ENCODE results near the gene WDR37. TPM values are rescaled to one million over a fixed set of nuclear protein-coding genes. Genes with fewer than 3 reads are reported as not detected.

WDR37 gene
- total and polyA plus RNA-seq, 10 of the 15 experiments (the other 5 are each of a cell fraction or from before 2014, with no cell fraction given), result 1.9 to 11.1 (median 7.1) TPM

DNA sequence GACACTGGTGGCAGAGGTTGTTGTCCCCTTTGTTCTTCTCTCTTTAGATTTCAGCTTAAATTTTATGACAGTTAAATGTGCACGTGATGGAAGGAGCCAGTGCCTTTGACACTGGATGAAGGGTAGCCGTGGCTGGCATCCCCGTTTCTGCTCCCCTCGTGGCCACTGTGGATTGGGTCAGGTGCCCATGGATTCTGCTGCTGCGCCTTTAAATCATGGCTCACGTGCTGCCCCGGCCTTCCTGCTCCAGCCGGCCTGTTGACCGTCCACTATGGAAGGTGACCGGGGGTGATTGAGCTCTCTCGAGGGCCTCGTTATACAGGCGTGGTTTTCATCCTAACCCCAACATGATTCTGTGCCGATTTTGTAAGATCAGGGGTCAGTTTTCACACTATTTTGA, 34.5 kb downstream of the WDR37 start:
- no TSS peak for BruUV-seq (replicated peaks)
- no peak for ATAC-seq
- 98% methylated on average over 14 of the region's 14 CpGs for WGBS (ENCODE audit: insufficient coverage, insufficient replicate concordance, low lambda C conversion rate, missing lambda C conversion rate)
- no peak for FAIRE-seq
- peaks cover 7% of the 10 kb centered on the region; the same call in 1 of the 2 replicates for H3K4me1 ChIP-seq (ENCODE audit: control insufficient read depth, insufficient read depth, low read length)
- intact Hi-C loops (cut with micrococcal nuclease; ENCODE audit: unreplicated experiment) (no loop called here), in situ Hi-C loops (cut with MboI) (no loop called here)
- no peak for TF ChIP-seq TBL1XR1 (IDR thresholded peaks at IDR 0.05; ENCODE audit: low read depth, low read length)
- no peak for TF ChIP-seq STAT1 (conservative IDR thresholded peaks at IDR 0.05)
- no peak for TF ChIP-seq NFIC (IDR thresholded peaks at IDR 0.05; ENCODE audit: low read depth, low read length)
- no peak for TF ChIP-seq RB1 (IDR thresholded peaks at IDR 0.05; ENCODE audit: borderline replicate concordance)
- no peak for TF ChIP-seq MYC (IDR thresholded peaks at IDR 0.05; ENCODE audit: insufficient read depth, insufficient read length, insufficient replicate concordance, low read length, severe bottlenecking)
- TF ChIP-seq, protein P1, sequence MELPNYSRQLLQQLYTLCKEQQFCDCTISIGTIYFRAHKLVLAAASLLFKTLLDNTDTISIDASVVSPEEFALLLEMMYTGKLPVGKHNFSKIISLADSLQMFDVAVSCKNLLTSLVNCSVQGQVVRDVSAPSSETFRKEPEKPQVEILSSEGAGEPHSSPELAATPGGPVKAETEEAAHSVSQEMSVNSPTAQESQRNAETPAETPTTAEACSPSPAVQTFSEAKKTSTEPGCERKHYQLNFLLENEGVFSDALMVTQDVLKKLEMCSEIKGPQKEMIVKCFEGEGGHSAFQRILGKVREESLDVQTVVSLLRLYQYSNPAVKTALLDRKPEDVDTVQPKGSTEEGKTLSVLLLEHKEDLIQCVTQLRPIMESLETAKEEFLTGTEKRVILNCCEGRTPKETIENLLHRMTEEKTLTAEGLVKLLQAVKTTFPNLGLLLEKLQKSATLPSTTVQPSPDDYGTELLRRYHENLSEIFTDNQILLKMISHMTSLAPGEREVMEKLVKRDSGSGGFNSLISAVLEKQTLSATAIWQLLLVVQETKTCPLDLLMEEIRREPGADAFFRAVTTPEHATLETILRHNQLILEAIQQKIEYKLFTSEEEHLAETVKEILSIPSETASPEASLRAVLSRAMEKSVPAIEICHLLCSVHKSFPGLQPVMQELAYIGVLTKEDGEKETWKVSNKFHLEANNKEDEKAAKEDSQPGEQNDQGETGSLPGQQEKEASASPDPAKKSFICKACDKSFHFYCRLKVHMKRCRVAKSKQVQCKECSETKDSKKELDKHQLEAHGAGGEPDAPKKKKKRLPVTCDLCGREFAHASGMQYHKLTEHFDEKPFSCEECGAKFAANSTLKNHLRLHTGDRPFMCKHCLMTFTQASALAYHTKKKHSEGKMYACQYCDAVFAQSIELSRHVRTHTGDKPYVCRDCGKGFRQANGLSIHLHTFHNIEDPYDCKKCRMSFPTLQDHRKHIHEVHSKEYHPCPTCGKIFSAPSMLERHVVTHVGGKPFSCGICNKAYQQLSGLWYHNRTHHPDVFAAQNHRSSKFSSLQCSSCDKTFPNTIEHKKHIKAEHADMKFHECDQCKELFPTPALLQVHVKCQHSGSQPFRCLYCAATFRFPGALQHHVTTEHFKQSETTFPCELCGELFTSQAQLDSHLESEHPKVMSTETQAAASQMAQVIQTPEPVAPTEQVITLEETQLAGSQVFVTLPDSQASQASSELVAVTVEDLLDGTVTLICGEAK (IDR thresholded peaks at IDR 0.05; ENCODE audit: borderline replicate concordance), result no peak
- TF ChIP-seq, protein P2, sequence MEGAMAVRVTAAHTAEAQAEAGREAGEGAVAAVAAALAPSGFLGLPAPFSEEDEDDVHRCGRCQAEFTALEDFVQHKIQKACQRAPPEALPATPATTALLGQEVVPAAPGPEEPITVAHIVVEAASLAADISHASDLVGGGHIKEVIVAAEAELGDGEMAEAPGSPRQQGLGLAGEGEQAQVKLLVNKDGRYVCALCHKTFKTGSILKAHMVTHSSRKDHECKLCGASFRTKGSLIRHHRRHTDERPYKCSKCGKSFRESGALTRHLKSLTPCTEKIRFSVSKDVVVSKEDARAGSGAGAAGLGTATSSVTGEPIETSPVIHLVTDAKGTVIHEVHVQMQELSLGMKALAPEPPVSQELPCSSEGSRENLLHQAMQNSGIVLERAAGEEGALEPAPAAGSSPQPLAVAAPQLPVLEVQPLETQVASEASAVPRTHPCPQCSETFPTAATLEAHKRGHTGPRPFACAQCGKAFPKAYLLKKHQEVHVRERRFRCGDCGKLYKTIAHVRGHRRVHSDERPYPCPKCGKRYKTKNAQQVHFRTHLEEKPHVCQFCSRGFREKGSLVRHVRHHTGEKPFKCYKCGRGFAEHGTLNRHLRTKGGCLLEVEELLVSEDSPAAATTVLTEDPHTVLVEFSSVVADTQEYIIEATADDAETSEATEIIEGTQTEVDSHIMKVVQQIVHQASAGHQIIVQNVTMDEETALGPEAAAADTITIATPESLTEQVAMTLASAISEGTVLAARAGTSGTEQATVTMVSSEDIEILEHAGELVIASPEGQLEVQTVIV (IDR thresholded peaks at IDR 0.05; ENCODE audit: borderline replicate concordance, partially characterized antibody), result no peak
- TF ChIP-seq ZNF24 (IDR thresholded peaks at IDR 0.05), result no peak
- TF ChIP-seq BCL3 (IDR thresholded peaks at IDR 0.05; ENCODE audit: borderline replicate concordance, insufficient read depth, low read depth, low read length, poor library complexity, severe bottlenecking), result no peak
- TF ChIP-seq TCF12 (IDR thresholded peaks at IDR 0.05; ENCODE audit: low read depth, low read length), result no peak
- TF ChIP-seq RELB (IDR thresholded peaks at IDR 0.05; ENCODE audit: low read depth), result no peak
- TF ChIP-seq PBX3 (IDR thresholded peaks at IDR 0.05; ENCODE audit: insufficient replicate concordance, low read depth, low read length), result no peak
- no peak for TF ChIP-seq RAD51 (IDR thresholded peaks at IDR 0.05)
- H3K9me3 ChIP-seq (replicated peaks; ENCODE audit: control insufficient read depth, insufficient read depth, low read length), result no peaks in the 10 kb centered on the region
- H3K36me3 ChIP-seq (ENCODE audit: control insufficient read depth in 2 of 2, insufficient read depth in 2 of 2, low read length in 1 of 2), result peaks cover 11 to 33% of the 10 kb centered on the region in 2 experiments
- no peaks in the 10 kb centered on the region for H3K27me3 ChIP-seq (replicated peaks in 1 of 2; ENCODE audit: control insufficient read depth in 2 of 2, insufficient read depth in 2 of 2, low read length in 1 of 2)
- H3K4me2 ChIP-seq (ENCODE audit: control insufficient read depth, insufficient read depth), result no peak overlapping the region
- ChIA-PET POLR2A (no interaction called here), CTCF (interaction anchor here (1.2 kb wide), 1 partner anchor 19 kb away, joined by 3 read pairs; no protein-coding TSS in a partner anchor), RAD21 (ENCODE audit: unreplicated experiment) (no interaction called here), SMC1A (ENCODE audit: uncharacterized antibody, unreplicated experiment) (no interaction called here)
- H3K79me2 ChIP-seq (ENCODE audit: control insufficient read depth, insufficient read depth, low read length), result no peaks in the 10 kb centered on the region
- no peak for DNase-seq (ENCODE audit: low read depth, low spot score)
- H3K27ac ChIP-seq (ENCODE audit: control insufficient read depth, insufficient read depth), result no peak overlapping the region
- no peaks in the 10 kb centered on the region for H4K20me1 ChIP-seq (ENCODE audit: control insufficient read depth, insufficient read depth)
- no peak overlapping the region for H3K4me3 ChIP-seq
- H3K9ac ChIP-seq (ENCODE audit: control insufficient read depth, insufficient read depth, low read length), result no peak overlapping the region
- no peak overlapping the region for H2AFZ ChIP-seq (ENCODE audit: control insufficient read depth, low read depth, low read length)

All from GM12878 (cell line).